GM21381 (cell line): Measurements from ENCODE around the gene WNT1.

Source experiments
- ATAC-seq: cut with Tn5 transposase; IDR thresholded peaks from one replicate; pipeline ENCODE4 v1.9.1; 2021; ENCODE audit warnings: mild to moderate bottlenecking, moderate library complexity; ENCODE audit not compliant: unreplicated experiment

The WNT1 gene

GRCh38 chr12:48980389-48980952 is 2.3 kb downstream of the WNT1 start:
- ATAC-seq = no peak

- ATAC-seq = no peak
Observed at GRCh38 chr12:48980953-48981756, 3.0 kb downstream of the WNT1 start.

GRCh38 chr12:48981757-48982157 is 3.6 kb downstream of the WNT1 start:
- ATAC-seq = no peak

- no peak for ATAC-seq
Observed at GRCh38 chr12:48982397-48983080, 4.4 kb downstream of the WNT1 start.

GRCh38 chr12:48985475-48985897 is 7.4 kb downstream of the WNT1 start:
- ATAC-seq = no peak

GRCh38 chr12:48985901-48986300 is 7.8 kb downstream of the WNT1 start:
- no peak for ATAC-seq

GRCh38 chr12:48986720-48987291 is 8.7 kb downstream of the WNT1 start:
- ATAC-seq = no peak

- no peak for ATAC-seq
Observed at GRCh38 chr12:48988030-48988649, 10.0 kb downstream of the WNT1 start.

GRCh38 chr12:48990552-48990951 is 12.4 kb downstream of the WNT1 start:
- no peak for ATAC-seq

- ATAC-seq = no peak
Observed at GRCh38 chr12:48991247-48992050, 13.3 kb downstream of the WNT1 start.

GRCh38 chr12:48993787-48994186 is 15.7 kb downstream of the WNT1 start:
- no peak for ATAC-seq

- no peak for ATAC-seq
Observed at GRCh38 chr12:48994224-48995085, 16.3 kb downstream of the WNT1 start.

GRCh38 chr12:48995086-48995879 is 17.2 kb downstream of the WNT1 start:
- ATAC-seq = no peak

- no peak for ATAC-seq
Observed at GRCh38 chr12:48996794-48997718, 18.9 kb downstream of the WNT1 start.

GRCh38 chr12:48997719-48998496 is 19.8 kb downstream of the WNT1 start:
- ATAC-seq = peak; percentile 40

- ATAC-seq = peak; percentile 11
Observed at GRCh38 chr12:48998497-48999353, 20.6 kb downstream of the WNT1 start.
